Mononuclear cell (primary cell): Measurements from ENCODE around the gene ATAD5. TPM values are rescaled to one million over a fixed set of nuclear protein-coding genes. Genes with fewer than 3 reads are reported as not detected.
"Not testable (repeated sequence)": the region's sequence is repeated elsewhere in the genome, so short reads cannot be mapped to it uniquely, and the experiment has no call there.

Experiments
- H3K27me3 ChIP-seq: 2 replicates; pipeline ENCODE4 v1.6.0; 2011; ENCODE audit warnings: low read length, control low read depth; ENCODE audit not compliant: insufficient read depth
- H3K4me1 ChIP-seq: 2 replicates; pipeline ENCODE4 v1.5.1; 2011; ENCODE audit warnings: mild to moderate bottlenecking, low read length, control low read depth; ENCODE audit not compliant: insufficient read depth
- H3K4me3 ChIP-seq: 2 replicates; pipeline ENCODE4 v1.5.1; 2011; ENCODE audit warnings: mild to moderate bottlenecking, low read length, moderate library complexity
- H3K9me3 ChIP-seq: 2 replicates; pipeline ENCODE4 v1.5.1; 2011; ENCODE audit warnings: low read depth, mild to moderate bottlenecking, control low read depth, low read length
- total RNA-seq: library from RNA; depleted of rRNA; stranded (reverse); fragments of >200 nt; gene quantifications from one replicate; pipeline ENCODE4 v1.2.3, GENCODE V29; 2012

The ATAD5 gene
- total RNA-seq, 1 donor, result 4.0 TPM

DNA sequence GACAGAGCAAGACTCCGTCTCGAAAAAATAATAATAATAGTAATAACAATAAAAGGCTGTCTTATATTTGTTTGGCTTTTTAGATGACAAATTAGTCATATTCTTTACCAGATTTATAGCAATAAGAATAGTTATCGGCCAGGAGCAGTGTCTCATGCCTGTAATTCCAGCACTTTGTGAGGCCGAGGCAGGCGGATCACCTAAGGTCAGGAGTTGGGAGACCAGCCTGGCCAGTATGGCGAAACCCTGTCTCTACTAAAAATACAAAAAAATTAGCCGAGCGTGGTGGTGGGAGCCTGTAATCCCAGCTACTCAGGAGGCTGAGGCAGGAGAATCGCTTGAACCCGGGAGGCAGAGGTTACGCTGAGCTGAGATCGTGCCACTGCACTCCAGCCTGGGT, 17.5 kb upstream of the ATAD5 start:
- not testable (repeated sequence) for H3K9me3 ChIP-seq, H3K27me3 ChIP-seq, H3K4me3 ChIP-seq
- H3K4me1 ChIP-seq, result peaks cover 94% of the 10 kb centered on the region

DNA sequence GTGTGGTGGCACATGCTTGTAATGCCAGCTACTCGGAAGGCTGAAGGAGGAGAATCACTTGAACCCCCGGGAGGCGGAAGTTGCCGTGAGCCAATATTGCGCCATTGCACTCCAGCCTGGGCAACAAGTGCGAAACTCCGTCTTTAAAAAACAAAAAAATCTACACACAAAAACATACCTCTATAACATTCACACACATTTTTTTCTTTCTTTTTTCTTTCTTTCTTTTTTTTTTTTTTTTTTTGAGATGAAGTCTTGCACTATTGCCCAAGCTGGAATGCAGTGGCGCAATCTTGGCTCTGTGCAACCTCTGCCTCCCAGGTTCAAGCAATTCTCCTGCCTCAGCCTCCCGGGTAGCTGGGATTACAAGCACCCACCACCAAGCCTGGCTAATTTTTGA, 16.9 kb upstream of the ATAD5 start:
- not testable (repeated sequence) for H3K27me3 ChIP-seq, H3K9me3 ChIP-seq, H3K4me3 ChIP-seq
- H3K4me1 ChIP-seq, result peaks cover 94% of the 10 kb centered on the region

DNA sequence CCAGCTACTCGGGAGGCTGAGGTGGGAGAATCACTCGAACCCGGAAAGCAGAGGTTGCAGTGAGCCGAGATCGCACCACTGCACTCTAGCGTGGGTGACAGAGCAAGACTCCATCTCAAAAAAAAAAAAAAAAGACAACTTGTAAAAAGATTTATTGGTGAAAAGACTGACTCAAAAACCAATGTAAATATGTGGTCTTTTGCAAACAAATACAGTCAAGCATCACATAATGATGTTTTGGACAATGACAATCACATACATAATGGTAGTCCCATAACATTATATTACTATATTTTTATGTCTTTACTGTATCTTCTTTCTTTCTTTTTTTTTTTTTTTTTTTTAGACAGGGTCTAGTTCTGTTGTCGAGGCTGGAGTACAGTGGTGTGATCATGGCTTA, 15.6 kb upstream of the ATAD5 start:
- Histone ChIP-seq H3K4me1 (peaks cover 94% of the 10 kb centered on the region), H3K4me3 (no peak overlapping the region), H3K27me3 (no peaks in the 10 kb centered on the region), H3K9me3 (no peaks in the 10 kb centered on the region)

DNA sequence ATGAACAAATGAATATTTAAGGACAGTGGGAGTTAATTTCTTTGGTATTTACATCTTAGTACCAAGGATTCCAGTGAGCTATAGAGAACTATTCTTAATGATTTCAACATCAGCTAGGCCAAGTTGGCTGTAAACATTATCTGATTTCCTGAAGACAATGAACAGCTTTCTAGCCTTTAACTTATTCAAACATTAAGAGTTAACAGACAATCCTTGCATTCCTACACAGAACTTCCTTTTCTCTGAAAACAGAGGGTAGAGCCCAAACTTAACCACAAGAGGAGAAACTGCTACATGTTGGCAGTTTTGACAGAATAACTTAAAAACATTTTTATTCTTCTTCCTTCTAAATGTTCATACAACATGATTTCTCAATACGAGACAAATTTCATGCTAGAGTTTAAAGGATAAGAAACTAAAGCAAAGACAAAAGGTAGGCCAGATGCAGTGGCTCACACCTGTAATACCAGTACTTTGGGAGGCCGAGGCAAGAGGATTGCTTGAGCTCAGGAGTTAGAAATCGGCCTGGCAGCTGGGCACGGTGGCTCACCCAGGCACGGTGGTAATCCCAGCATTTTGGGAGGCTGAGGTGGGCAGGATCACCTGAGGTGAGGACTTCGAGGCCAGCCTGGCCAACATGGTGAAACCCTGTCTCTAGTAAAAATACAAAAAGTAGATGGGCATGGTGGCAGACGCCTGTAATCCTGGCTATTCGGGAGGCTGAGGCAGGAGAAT, 11.6 kb upstream of the ATAD5 start:
- peak overlapping the region; percentile 8 for H3K4me3 ChIP-seq
- peaks cover 75% of the 10 kb centered on the region for H3K4me1 ChIP-seq
- H3K27me3 ChIP-seq, result no peaks in the 10 kb centered on the region

DNA sequence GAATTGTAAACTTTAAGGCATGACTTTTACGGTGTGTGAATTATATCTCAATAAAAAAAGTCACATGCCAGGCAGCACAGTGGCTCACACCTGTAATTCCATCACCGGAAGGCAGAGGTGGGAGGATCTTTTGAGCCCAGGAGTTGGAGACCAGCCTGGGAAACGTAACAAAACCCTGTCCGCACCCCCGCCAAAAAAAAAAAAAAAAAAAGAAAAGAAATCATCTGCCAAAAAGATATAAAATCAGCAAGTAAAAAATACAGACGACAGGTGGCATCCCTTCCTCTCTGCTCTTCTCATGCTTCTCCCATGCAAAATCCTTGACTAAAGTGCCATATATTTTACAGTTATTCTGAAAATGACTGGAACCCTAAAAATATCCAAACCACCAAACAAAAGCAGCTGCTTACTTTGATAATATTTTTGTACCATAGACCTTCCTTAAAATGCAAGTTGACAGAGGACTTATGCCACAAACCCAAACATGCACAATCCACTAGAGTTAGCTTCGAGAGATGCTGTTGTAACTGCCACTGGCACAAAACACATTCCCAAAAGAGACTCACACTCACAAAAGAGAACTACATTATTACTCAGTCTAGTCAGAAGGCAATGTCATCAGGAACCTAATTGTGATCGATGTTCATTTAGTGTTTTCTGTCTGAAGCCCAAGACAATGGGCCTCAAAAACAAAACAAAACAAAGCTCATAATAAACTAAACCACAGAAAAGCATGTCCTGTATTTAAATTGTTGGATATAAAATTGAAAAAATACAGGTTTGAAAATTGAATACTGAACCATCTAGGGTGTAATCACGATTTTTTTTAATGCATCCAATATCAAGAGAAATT, 9.7 kb upstream of the ATAD5 start:
- no peaks in the 10 kb centered on the region for H3K27me3 ChIP-seq
- H3K9me3 ChIP-seq, result no peaks in the 10 kb centered on the region
- peaks cover 64% of the 10 kb centered on the region for H3K4me1 ChIP-seq
- H3K4me3 ChIP-seq, result peak overlapping the region; percentile 97

More for the DNA sequence above, 11.6 kb upstream of the ATAD5 start:
- H3K9me3 ChIP-seq, result no peaks in the 10 kb centered on the region

DNA sequence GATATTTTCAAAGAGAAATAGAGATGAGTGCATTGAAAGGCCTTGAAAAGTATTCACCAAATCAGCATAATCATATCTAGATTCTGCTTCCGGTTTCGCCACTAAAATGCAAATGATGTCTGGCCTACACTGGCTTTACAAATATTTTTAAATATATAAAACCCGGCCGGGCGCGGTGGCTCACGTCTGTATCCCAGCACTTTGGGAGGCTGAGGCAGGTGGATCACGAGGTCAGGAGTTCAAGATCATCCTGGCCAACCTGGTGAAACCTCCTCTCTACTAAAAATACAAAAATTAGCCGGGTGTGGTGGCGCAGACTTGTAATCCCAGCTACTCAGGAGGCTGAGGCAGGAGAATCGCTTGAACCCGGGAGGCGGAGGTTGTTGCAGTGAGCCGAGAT, 8.8 kb upstream of the ATAD5 start:
- not testable (repeated sequence) for H3K9me3 ChIP-seq, H3K27me3 ChIP-seq
- H3K4me3 ChIP-seq, result peak overlapping the region; percentile 97
- peaks cover 56% of the 10 kb centered on the region for H3K4me1 ChIP-seq

DNA sequence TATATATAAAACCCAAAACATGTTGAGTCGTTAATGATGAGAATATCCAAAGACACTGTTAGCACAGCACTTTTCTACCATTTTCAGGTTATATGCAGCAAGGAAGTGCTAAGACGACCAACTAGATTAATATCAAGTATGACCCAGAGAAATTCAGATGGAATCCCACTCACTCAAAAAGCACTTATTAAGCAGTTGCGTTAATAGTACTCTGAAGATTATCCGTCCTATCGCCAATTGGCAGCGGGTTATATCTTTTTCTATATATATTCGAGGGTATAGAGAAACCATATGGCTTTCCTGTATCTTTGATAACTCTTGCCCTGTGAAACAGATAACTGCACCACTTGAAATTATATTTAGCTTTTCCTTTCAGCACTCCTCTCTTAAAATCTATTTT, 8.3 kb upstream of the ATAD5 start:
- Histone ChIP-seq H3K27me3 (no peaks in the 10 kb centered on the region), H3K4me1 (peaks cover 51% of the 10 kb centered on the region), H3K9me3 (no peaks in the 10 kb centered on the region), H3K4me3 (peak overlapping the region; percentile 97)

DNA sequence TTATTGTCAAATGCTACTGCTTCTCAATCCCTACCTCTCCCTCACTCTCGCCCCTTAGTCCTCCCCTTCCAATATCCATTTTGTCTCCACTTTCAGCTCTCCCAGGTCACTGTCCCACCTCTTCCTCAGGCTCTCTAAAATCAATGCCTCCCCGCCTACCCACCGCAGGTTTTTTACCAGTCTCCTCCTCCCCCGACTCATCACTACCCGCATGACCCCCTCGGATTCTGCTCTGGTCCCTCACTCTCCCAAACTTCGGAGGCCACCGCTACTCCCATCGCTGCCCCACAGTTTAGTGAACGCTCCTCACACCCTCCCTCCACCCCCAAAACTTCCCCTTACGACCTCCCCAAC, 7.8 kb upstream of the ATAD5 start:
- no peaks in the 10 kb centered on the region for H3K27me3 ChIP-seq
- peaks cover 46% of the 10 kb centered on the region for H3K4me1 ChIP-seq
- peak overlapping the region; percentile 97 for H3K4me3 ChIP-seq
- H3K9me3 ChIP-seq, result no peaks in the 10 kb centered on the region

DNA sequence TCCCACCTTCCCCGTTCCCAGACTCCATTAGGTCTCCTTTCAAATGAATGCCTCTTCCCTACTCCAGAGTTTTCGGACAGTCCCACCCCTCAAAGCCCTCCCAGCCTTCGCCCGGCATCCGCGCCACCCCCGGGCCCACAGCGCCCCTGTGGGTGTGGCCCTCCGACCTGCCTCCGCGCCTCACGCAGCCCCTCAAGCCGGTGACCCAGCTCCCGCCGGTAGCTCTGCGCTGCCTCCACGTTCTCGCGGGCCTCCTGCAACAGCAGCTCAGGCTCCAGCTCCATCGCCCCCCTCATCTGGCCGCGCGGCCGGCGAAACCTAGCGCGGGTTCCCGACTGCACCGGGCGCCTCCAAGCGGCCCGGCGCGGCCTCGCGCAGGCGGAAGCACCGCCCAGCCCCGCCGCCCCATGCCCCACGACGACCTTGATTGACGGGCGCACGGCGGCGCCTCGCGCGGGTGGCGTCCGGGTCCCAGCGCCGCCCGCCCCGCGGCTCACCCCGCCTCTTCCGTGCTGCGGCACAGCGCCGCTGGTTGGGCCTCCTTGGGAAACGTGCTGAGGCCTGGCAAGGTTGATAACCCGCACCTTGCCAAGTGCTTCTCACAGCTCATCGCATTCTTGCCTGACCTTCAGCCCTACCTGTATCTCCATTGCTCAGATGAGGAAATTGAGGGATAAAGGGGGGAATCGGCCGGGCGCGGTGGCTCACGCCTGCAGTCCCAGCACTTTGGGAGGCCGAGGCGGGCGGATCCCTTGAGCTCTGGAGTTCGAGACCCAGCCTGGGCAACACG, 7.2 kb upstream of the ATAD5 start, which contains the start of gene CRLF3:
Gene CRLF3 (minus strand): TSS at position 337 of the 790 bp plus-strand sequence. CDS start 41 bp downstream, at position 296.
- no peaks in the 10 kb centered on the region for H3K27me3 ChIP-seq
- H3K9me3 ChIP-seq, result no peaks in the 10 kb centered on the region
- peaks cover 40% of the 10 kb centered on the region for H3K4me1 ChIP-seq
- H3K4me3 ChIP-seq, result peak within 1 kb of the TSS; percentile 97

DNA sequence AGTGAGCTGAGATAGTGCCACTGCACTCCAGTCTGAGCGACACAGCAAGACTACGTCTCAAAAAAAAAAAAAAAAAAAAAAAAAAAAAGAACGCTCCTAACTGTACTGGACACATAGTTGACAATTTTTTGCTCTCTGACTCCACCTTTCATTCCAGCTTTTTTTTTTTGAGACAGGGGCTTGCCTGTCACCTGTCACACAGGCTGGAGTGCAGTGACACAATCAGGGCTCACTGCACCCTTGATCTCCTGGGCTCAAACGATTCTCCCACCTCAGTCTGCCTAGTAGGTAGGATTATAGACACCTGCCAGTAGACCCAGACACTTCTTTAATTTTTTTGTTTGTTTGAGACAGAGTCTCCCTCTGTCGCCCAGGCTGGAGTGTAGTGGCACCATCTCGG, 4.7 kb upstream of the ATAD5 start:
- no peak overlapping the region for H3K4me3 ChIP-seq
- H3K9me3 ChIP-seq, result no peaks in the 10 kb centered on the region
- peaks cover 27% of the 10 kb centered on the region for H3K4me1 ChIP-seq
- H3K27me3 ChIP-seq, result no peaks in the 10 kb centered on the region

DNA sequence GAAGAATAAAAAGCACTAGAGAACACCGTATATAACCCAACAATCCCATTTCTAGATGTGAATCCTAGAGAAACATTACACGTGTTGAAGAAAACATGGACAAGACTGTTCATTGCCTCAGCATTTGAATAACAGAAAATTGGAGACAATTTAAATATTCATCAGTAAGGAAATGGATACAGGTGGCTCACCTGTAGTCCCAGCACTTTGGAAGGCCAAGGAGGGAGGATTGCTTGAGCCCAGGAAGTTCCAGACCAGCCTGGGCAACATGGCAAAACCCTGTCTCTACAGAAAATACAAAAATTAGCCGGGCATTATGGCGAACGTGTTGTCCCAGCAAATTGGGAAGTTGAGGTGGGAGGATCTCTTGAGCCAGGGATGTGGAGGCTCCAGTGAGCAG, 2.7 kb upstream of the ATAD5 start:
- H3K4me3 ChIP-seq, result no peak overlapping the region
- peaks cover 31% of the 10 kb centered on the region for H3K4me1 ChIP-seq
- no peaks in the 10 kb centered on the region for H3K27me3 ChIP-seq
- H3K9me3 ChIP-seq, result no peaks in the 10 kb centered on the region

DNA sequence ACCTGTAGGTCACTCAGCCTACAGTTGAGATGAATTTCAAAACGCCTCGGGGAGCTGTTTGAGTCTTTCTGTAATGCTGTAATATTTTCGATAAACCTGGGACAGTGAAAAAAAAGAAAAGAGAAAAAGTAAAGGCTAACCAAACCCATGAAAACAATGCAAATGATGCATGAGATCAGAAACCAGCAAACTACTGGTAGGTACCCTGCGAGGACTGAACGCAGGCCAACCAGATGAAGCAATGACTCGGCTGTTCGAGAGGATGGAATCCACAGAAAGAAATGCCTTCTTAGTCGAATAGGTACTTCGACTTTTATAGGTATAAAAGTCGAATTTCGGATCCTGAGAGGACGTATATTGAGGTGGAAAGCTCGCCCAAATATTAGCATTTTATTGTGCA, 509 bp upstream of the ATAD5 start:
- Histone ChIP-seq H3K9me3 (no peaks in the 10 kb centered on the region), H3K27me3 (no peaks in the 10 kb centered on the region), H3K4me1 (peaks cover 19% of the 10 kb centered on the region), H3K4me3 (peak overlapping the region; percentile 85)

DNA sequence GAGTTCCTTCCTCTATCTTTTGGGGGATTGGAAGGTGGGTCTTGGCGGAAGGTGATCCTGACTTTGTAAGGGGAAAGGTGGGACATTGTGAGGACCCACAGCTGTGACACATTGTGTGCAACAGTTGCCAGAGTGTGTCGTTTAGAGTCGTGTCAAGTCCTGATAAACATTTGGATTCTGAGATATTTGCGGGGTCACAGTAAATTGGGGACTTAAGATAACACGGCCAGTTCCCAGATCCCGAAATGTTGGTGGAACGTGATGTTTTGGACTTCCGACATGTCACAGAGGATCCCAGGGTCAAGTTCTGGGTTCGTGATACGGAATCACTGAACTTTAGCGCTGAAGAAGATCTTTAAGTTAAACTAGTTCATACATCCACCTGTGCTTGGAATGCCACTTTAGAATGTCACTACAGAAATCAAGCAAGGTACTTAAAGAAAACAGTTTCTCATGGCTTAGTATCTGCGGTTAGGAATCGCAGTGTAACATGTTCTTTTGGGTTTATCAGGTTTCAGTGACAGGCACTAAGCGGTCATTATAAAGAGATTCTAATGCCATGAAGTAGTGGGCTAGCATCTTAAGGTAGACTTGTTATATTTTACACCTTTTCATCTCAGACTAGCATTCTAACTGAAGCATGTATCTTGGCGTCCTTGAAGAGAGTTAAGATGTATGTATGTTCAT, 815 bp downstream of the ATAD5 start:
- H3K4me1 ChIP-seq, result peaks cover 19% of the 10 kb centered on the region
- H3K9me3 ChIP-seq, result no peaks in the 10 kb centered on the region
- peak overlapping the region; percentile 85 for H3K4me3 ChIP-seq
- H3K27me3 ChIP-seq, result no peaks in the 10 kb centered on the region

DNA sequence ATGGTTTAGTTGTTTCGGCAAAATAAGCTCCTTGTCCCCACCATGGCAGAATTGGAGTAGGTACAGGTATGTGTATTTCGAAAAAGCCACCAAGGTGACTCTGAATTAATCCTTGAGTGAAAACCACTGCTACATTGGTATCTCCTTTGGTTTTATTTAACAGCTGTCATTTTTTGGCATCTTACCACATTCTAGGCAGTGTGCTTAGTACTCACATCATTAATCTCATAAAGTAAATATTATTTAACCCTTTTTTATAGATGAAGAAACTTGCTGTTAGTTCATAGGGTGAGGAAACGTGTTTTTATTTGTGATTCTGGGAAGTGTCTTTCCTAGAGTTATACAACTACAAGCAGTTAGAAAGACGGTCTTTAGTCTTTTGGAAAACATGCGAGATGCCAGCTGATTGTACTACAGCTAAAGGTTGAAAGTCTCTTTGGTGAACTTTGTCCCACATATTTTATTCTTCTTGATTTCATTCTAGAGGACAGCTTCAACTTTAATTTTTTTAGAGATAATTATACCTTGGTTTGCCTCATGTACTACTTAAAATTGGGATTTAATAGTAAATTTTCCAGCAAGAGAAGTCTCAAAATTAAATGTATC, 6.5 kb downstream of the ATAD5 start:
- Histone ChIP-seq H3K4me3 (no peak overlapping the region), H3K9me3 (no peaks in the 10 kb centered on the region), H3K27me3 (no peaks in the 10 kb centered on the region), H3K4me1 (peaks cover 8% of the 10 kb centered on the region)
